Esophagus squamous epithelium (tissue), 4 donors: ENCODE data around the gene CDK17.

Source experiments
- CTCF ChIP-seq, 6 experiments: fragments of 450-650 bp in 4 of 6; fragments of 200-600 bp in 2 of 6; sonication (generic) in 2 of 6; IDR thresholded peaks; one replicate each; pipeline ENCODE4 v1.5.1; 2016 to 2019; ENCODE audit warnings: antibody characterized with exemption in 6 of 6, mild to moderate bottlenecking in 4 of 6, moderate library complexity in 4 of 6
- POLR2A ChIP-seq, 4 donors: fragments of 450-650 bp; IDR thresholded peaks; one replicate each; pipeline ENCODE4 v1.6.1; 2017; ENCODE audit warnings: antibody characterized with exemption in 4 of 4, mild to moderate bottlenecking in 4 of 4, moderate library complexity in 3 of 4

GRCh38 chr12:96398424-96399119, 1.7 kb downstream of the CDK17 start:
- TF ChIP-seq CTCF (IDR thresholded peaks at IDR 0.05) (no peak), POLR2A (IDR thresholded peaks at IDR 0.05) (no peak)
